ENCODE results near the gene HES2.
"Not testable (repeated sequence)": the region's sequence is repeated elsewhere in the genome, so short reads cannot be mapped to it uniquely, and the experiment has no call there.

The HES2 gene

DNA sequence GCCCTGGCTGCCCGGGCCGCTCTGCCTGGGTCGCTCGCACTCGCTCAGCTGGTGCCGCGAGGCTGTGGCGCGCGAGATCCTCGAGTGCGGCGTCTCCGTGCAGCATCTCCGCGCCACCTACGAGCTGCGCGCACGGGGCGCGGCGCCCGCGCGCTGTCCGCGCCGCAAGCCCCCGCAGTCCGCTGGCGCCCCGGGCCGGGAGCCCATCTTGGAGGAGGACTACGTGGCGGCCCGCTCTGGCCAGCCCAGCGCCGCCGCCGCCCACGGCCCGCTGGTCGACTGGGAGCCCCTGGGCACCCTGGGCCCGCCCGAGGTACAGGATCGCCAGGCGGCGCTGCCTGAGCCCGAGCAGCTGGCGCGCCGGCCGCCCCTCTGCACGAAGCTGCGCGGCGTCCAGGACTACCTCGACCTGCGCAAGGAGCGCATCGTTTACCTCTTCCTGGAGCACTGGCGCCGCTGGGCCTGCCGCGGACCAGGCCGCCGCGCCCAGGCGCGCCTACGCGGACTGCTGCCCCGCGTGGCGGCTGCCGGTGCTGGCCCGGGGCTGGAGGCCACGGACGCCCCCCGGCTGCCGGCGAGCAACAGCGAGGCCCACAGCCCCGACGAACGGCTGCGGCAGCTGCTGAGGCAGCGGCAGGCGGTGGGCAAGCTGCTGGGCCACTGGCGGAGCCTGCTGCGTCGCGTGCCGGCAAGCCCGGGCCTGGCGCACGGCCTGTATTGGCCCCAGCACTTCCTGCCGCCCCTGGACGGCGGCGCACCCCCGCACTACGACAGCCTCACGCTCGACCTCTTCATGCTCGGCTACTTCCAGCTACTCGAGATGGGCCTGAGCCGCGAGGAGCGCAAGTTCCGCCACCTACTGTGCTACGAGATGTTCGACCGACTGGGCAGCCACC, 35.4 kb upstream of the HES2 start:
- no peak for DNase-seq (ENCODE audit: low spot score)

DNA sequence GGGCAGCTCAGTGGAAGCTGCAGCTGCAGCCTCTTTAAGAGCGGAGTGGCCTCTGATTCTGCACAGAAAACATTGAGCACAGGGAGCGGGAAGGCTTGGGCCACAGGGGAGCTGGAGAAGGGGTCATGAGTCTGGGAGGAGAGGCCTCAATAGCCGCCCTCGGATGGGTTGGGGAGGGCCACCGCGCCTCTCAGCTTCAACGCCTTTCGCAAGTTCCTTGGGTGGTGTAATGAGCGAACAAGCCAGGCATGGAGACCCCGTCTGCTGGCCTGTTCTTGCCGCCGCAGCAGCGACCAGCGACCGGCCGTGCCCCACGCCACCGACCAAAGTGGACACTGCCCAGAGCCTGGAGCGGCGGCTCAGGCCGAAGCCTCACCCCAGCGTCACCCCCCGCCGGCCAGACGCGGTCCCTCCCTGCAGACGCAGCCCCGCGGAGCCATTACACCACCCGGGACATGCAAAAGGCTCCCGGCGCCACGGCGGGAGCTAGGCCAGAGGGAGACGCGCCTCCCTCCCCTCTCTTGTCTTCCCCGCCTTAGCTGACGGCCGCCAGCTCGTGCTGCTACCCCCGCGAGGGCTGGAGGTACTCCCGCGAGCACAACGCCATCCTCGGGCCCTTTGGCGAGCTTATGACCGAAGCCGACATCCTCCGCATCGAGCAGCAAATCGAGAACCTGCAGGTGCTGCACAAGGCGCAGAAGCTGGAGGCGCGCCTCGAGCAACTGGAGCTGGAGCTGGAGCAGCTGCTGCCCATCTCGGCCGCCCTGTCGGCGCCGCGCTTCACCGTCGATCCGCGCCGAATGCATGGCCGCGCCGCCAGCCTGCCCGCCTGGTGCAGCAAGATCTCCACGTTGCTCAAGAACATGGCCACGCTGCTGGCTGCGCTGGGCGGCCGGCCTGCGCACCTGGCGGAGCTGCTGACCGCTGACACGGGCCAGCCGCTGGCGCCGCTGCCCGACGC, 34.5 kb upstream of the HES2 start:
- DNase-seq (ENCODE audit: low spot score), result not testable (repeated sequence)

DNA sequence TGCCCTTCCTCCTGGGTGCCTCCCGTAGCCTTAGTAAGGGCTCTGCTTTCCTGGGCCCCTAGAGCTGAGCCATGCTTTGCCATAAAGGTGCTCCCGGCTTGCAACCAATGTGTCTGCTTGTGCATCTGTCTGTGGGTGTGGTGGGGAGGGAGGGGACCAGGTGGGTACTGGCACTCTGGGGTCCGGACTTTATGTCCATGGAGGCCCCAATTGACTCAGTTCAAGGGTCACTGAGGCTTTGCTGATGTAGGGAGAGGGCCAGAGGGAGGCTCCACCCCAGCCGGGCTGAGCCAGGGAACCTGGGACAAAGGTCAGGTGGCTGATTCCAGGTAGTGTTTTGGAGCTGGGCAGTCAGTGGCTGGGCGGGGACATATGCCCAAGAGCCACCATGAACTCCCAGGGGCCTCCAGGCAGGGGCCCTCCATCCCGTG, 31.2 kb upstream of the HES2 start:
- DNase-seq (ENCODE audit: low spot score), result no peak

DNA sequence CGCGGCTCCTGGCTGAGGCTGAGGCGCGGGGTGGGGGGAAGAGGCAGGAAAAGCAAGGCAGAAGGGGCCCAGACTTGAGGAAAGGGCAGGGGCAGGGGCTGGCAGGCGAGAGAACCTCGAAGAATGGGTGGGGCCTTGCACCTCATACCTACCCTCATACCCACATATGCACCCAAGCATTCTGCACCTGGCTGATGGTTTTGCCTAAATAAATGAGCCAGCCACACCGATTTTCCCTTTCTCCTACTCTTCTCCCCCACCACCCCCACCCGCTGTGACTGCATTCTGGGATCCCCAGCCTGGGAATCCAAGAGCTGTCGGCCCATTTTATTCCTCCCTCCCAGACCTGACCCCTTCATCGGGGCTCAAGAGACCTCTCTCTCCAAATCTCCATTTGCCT, 30.8 kb upstream of the HES2 start:
- not testable (repeated sequence) for DNase-seq (ENCODE audit: low spot score)

DNA sequence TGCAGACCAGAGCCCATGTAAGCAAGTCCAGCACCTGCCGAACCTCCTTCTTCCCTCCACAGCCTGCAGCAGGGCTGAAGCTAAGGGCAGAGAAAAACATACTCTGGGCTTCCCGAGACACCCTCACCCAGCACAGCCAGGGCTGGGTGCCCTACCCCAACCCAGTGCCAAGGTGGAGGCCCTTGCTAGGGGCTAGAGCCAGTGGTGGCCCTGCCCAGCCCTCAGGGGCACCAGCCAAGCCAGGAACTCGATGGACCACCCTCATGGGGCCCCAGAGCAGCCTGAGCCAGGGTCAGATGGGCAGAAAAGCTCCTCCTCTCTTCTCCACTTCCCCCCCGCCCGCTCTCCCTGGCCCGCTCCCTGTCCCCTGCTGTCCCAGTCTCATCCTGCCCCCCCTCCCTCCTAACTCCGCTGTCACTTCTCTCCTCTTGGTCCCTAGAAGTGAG, 30.3 kb upstream of the HES2 start:
- no peak for DNase-seq (ENCODE audit: low spot score)

DNA sequence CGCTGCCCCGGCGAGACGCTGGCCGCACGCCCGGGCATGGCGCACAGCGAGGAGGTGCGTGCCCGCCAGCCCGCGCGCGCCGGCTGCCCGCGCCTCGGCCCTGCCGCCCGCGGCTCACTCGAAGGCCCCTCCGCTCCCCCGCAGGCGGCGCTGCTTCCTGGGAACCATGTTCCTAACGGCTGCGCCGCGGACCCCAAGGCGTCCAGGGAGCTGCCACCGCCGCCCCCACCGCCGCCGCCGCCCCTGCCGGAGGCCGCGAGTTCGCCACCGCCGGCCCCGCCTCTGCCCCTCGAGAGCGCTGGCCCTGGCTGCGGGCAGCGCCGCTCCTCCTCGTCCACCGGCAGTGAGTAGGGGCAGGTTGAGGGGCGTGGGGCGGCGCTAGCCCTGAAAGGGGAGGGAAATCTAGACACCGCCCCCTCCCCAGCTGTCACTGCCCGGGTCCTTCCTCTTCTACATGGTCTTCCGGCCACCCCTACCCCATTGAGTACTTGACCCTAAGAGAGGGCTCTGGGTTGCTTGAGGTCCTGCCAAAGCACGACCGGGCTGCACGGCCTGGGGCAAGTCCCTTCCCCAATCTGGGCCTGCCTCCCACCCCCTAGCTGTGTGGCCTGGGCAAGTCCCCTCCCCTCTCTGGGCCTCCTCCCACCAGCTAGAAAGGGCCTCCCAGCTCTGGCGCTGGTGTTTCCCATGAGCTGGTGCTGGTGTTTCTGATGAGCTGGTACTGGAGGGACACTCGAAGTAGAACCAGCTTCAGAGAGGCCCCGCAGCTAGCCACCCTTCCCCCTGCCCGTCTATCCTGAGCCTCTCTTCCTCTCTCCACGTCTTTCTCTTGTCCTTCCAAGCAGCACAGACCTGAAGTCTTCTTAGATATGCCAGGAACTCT, 29.3 kb upstream of the HES2 start:
- no peak for DNase-seq (ENCODE audit: low spot score)

DNA sequence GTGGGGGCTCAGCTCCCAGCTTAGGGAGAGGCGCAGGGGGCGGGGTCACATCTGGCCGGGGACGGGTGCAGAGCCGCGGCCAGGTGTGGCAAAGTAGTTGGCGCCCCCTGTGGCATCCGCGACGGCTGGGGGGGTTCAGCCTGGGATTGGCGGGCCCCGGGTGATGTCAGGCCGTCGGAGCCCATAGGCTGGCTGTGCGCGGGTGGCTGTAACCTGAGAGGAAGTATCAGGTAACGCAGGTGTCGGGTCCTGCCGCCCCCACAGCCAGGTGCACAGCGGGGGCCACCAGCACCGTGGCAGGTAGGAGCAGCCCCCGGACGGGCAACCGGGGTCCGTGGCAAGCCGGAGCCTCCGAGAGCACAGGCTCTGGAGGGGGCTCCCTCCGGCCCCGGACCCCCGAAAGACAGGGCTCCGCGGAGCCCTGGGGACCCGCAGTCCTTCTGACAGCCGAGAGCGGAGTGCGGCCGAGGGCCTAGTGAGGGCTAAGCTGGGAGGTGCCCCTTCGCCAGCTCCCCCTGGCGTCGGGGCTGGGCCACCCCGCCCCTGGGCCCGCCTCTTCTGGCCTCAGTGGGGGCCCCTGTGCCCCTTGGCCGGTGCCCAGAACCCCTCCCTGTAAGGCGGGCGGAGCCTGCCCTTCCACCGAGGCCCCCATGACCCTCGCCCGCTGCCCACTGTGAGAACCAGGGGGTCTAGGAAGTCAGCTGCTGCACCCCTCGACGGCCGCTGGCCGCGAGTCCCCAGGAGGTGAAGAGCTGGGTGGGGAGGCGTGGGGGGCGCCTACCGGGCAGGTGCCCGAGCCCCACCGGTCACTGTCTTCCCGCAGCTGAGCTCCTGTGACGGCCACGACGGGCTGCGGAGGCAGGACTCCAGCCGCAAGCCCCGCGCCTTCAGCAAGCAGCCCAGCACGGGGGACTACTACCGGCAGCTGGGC, 28.4 kb upstream of the HES2 start:
- peak; percentile 28 for DNase-seq (ENCODE audit: low spot score)

DNA sequence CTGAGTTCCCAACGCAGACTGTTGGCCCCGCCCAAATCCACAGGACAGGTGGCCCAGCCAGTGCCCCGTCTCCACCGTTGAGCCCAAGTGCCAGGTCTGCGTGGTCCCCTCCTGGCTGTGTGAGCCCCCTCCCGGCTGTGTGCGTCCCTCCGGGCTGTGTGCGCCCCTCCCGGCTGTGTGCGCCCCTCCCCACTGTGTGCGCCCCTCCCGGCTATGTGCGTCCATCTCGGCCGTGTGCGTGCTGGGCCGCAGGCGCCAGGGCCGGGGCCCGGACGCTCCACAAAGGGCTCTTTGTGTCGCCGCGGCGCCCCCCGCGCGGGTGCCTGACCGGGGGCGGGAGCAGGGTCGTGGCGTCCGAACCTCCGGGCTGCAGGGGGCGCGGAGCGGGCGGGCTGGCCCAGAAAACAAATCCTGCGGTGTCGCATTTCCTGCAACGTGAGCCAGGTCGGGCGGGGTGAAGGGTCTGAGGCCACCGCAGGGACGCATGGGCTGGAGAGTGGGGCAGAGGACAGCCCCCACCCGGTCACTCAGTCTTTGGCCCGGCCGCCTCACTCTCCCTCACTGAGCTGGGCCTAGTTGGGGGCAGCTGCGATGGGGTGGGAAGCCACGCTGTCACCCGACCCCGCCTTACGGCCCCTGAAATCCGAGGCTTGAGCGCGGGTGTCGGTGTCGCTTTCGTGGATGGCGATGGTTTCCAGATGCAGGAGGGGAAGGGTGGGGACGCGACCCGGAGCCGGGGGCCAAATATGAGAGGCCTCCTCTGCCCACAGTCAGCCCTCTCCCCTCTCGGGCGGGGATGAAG, 27.5 kb upstream of the HES2 start:
- no peak for DNase-seq (ENCODE audit: low spot score)

DNA sequence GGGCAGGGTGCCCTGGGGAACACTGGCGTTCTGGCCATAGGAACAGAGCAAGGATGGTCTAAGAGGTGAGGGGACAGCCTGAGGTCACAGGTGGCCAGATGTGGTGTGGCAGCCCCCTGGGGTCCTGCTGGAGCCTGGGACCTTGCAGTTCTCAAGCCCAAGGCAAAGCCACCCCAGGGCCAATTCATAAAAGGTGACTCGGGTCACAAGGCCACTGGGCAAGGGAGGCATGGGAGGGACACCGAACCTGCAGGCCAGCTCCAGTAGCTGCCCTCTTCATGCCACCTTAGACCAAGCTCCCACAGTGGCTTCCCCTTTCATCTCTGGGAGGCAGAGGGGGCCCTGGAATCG, 26.9 kb upstream of the HES2 start:
- no peak for DNase-seq (ENCODE audit: low spot score)

DNA sequence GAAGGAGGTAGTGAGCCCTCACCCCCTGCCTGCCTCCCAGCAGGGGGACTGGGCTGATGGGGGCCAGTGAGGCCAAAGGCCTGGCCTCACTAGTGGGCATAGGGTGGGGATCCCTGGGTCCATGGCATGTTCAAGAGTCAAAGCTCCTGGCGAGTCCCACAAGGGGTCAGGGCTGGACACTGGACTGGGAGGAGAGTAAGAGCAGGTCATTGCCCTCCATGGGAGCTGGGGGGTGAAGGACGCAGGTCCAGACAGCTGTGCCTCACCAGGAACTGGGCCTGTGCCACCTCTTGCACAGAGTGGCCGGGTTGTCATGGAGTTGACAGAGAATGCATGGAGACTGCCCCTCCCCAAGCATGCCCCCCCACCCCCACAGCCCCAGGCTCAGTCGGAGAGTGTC, 26.2 kb upstream of the HES2 start:
- not testable (repeated sequence) for DNase-seq (ENCODE audit: low spot score)

DNA sequence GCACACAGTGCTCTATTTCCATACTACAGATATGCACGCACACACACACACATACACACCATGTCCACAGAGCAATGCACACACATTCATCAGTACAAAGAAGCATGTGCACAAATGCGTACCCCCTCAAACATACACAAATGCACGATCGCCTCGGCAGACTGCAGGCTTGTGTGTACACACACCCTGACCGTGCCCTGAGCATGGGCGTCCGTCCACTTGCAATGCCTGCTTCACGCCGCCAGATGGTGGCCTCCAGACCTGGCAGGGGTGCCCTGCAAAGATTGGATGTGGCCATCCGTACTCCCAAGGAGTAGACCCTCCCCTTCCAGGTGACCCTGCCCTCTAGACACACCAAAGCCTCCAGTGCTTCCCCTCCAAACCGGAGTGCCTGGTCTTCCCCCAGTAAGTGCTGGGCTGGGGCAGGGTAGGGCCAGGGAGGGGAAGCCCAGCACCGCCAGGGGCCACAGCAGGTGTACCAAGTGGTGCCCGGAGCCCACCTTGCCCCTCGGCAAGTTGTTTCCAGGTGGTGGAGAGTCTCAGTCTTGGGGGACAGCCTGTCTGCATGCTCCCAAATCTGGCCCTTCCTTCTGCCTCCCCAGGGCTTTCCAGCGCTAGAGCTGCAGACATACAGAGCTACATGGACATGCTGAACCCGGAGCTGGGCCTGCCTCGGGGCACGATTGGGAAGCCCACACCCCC, 25.5 kb upstream of the HES2 start:
- DNase-seq (ENCODE audit: low spot score), result no peak

DNA sequence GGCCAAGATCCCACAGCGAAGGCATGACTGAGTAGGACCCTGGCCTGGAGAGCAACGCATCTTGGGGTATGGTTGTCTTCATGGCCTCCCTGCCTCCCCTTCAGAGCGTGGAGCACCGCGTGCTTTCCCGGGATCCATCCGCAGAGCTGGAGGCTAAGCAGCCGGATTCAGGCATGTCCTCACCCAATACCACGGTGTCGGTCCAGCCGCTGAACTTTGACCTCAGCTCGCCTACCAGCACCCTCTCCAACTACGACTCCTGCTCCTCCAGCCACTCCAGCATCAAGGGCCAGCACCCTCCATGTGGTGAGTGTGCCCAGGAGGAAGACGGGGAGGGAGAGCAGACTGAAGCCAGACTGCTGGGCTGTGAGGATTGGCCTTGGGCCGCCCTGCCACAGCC, 24.7 kb upstream of the HES2 start:
- DNase-seq (ENCODE audit: low spot score), result no peak

DNA sequence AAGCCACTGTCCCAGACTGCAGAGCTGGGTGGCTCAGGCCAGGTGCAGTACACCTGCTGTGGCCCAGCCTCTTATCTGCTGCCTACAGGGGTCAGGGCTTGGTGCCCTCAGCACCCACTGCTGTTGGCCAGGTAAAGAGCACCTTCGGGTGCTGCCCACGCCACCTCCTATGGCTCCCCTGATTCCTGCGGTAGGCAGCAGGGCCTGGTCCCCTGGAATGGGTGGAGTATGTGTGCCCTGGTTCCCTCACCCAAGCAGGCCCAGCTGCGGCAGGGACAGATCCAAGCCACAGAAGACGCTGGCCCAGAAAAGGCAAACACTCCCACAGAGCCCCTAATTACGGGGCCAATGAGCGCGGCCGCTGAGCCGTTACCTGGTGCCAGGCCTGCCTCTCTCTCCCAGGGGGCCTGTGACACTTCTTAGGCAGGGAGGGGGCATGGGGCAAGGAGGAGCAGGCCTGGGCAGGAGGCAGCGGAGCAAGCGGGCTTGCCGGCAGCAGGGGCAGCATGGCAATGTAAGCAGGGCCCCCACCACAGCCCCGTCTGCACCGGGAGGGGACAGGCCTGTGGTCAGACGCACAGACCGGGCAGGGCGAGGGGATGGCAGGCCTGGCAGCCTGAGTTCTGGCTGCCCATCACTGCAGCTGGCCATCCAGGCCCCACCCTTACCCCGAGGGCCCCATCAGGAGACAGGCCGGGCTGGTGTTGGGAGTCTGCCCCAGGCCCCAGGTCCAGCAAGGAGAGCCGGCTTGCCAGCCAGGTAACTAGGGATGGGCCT, 23.8 kb upstream of the HES2 start:
- no peak for DNase-seq (ENCODE audit: low spot score)

DNA sequence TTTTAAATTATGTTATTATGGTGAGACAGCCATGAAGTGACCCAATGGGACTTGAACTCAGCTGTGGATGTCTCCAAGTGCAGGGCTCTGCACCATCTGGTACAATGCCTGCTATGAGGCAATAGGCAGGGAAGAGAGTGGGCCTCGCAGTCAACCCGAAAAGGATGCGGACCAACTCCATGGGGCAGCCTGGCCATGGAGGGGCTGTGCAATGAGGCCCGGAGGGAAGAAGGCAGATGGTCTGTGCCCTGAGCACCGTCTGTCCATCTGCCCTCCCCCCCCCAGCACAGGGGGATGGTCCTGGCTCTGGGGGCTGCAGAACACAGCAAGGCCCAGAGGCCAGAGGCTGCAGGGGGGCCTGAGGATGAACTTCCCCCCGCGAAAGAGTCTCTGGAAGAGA, 21.9 kb upstream of the HES2 start:
- no peak for DNase-seq (ENCODE audit: low spot score)

DNA sequence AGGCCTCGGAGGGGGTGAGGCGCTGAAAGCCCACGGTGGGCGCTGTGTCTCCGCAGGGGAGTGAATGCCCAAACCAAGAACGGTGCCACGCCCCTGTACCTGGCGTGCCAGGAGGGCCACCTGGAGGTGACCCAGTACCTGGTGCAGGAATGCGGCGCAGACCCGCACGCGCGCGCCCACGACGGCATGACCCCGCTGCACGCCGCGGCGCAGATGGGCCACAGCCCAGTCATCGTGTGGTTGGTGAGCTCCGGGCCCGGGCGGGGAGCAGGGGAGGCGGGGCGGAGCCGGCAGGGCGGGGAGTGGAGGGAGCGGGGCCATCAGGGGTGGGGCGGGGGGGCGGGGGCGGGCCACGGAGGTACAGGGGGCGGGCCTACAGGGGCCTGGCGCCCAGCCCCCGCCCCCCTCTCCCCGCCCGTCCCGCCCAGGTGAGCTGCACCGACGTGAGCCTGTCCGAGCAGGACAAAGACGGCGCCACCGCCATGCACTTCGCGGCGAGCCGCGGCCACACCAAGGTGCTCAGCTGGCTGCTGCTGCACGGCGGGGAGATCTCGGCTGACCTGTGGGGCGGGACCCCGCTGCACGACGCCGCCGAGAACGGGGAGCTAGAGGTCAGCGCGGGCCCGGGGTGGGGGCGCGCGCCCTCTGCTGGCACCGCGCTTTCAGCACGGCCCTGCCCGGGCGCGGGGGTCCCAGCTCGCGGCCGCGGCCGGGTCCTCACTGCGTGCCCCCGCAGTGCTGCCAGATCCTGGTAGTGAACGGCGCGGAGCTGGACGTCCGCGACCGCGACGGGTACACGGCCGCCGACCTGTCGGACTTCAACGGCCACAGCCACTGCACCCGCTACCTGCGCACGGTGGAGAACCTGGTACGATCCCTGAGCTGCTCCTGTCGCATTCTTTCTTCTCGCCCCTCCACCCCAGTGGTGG, 20.7 kb upstream of the HES2 start:
- peak; percentile 79 for DNase-seq (ENCODE audit: low spot score)

DNA sequence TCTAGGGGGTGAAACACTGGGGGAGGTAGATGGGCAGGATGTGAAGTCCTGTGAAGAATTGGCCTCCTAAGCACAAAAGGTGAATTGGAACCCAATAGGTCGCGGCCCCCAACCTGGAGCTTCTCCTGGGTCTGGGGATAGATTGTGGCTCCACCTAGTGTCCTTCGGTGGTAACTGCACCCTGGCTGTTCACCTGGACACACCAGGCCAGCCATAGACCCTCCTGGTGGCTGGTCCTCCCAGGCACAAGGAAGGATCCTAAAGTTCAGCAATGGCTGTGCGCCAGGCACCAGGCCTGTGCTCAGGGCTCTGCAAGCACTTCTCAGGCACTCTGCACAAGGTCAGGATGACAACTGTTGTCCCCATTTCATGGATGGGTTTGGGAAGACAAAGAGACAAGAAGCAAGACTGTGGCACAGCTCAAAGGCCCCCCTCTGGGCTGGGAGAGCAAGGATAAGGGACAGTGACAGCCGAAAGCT, 18.4 kb upstream of the HES2 start:
- DNase-seq (ENCODE audit: low spot score), result peak; percentile 87

DNA sequence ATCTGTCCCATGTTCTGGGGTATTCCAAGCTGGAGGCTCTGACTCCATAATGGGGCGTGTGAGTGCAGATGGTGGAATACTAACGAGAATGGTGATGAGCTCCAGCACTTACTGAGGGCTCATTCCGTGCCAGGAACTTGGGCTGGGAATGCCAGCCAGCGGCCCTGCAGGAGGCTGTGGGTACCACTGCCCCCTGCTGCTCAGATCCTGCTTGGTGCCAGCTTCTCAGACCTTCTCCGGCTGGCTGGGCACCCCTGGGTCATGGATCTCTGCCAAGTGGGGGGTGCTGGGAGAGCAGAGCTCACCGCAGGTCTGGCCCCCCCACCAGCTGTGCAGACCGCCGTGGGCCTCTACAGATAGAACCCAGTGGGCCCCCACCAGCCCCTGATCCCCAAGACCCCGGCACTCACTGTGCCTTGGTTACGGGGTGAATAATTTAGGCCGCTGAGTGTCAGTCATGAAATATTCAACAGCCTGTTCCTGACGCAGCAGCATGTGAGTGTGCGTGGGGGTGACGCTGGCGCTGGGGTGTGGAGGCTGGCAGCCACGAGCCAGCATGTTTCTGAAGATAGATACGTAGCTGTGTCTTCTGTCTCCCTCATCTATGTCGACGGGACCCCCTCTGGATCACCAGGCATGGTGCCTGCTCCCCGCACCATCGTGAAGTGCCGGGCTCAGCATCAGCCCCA, 17.4 kb upstream of the HES2 start:
- DNase-seq (ENCODE audit: low spot score), result not testable (repeated sequence)

Data from germinal center (tissue), 1 donor.